ENCODE data around the gene KRT31.
"Not testable (repeated sequence)": the region's sequence is repeated elsewhere in the genome, so short reads cannot be mapped to it uniquely, and the experiment has no call there.

Gene KRT31

GRCh38 chr17:41396996-41397660 is at the start of gene KRT31:
Gene KRT31, minus strand, starts transcription at chr17:41397608. Its CDS starts 69 bp downstream, at chr17:41397539.
- no peak for DNase-seq

GRCh38 chr17:41446806-41447205 is 49.4 kb upstream of the KRT31 start:
- no peak for DNase-seq

DNA sequence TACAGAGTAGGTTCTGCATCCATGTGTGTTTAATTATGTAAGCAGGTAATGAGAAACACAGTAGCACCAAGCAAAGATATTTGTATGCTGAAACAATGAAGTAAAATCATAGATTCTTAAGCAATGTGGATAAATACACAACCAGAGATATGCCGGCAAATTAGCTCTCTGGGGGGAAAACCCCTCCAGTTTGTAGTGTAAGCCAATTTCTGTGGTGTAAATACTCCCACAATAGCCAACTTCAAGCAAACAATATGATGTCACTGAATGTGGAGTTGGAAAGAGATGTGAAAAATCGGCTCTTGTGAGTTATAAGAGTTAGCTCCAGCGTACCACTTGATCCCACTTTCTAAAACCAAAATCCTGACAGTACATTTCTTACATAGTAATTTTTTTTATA is 47.2 kb upstream of the KRT31 start:
- DNase-seq, result no peak

DNA sequence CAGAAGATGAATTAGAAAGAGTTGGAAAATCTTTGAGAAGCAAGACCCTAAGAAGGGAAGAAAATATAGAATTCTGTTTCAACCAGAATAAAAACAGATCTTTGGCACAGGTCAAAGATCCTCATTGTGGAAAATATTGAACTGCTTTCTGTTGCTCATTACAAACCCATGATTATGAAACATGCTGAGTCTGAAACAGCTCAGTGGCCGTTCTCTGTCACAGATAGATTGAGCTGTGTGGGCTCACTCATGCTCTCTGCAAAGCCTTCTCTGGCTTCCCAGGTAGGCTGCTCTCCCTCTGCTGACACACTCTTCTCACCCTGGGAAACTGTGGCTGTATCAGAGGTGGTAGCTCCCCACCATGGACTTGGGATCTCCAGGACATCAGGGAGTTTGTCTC is 46.8 kb upstream of the KRT31 start:
- DNase-seq, result no peak

- no peak for DNase-seq
Measured at GRCh38 chr17:41442739-41443138, 45.3 kb upstream of the KRT31 start.

DNA sequence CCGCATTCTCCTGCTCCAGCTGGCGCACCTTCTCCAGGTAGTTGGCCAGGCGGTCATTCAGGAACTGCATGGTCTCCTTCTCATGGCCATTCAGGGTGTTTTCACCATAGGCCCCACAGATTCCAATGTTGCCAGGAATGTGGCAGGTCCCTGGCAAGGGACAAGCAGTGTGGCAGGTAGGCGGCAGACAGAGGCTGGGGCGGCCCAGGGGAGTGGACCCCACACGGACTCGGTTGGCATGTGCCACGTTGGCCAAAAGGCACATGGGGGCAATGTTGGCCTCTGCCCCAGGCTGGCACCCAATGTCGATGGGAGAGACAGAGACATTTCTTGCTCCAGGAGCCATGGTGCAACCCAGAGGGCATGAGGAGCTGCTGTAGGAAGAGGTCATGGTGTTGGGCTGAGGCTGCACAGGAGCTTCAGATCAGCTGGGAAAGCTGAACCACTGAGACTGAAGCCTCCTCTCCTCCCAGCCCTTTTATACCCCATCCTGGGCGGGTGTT is 43.2 kb upstream of the KRT31 start, which contains the start of gene KRT38:
TSS of gene KRT38 (minus strand) at position 453 of the 503 bp plus-strand sequence. CDS start at position 391, 62 bp downstream.
- no peak for DNase-seq

DNA sequence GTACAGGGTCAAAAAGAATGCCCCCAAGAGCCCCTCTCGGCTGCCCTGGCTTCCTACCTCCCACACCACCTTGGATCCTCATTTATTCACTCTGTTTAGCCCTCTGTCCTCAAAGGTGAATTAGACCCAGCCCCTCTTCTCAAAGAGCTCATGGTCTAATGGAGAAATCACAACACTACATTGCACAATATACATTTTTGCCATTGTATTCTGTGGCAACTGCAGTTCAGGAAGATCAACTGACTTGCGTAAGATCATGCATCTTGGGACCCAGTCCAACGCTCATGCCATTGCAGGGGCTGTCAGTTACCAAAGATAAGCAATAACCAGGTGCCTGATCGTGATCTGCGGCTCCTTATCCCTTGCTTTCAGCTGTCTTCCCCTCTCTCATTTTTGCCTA is 42.0 kb upstream of the KRT31 start:
- no peak for DNase-seq

- no peak for DNase-seq
Measured at GRCh38 chr17:41437769-41438168, 40.4 kb upstream of the KRT31 start.

- DNase-seq, result no peak
Measured at GRCh38 chr17:41437254-41437653, 39.8 kb upstream of the KRT31 start.

GRCh38 chr17:41434415-41434814 is 37.0 kb upstream of the KRT31 start:
- no peak for DNase-seq

GRCh38 chr17:41434005-41434404 is 36.6 kb upstream of the KRT31 start:
- no peak for DNase-seq

DNA sequence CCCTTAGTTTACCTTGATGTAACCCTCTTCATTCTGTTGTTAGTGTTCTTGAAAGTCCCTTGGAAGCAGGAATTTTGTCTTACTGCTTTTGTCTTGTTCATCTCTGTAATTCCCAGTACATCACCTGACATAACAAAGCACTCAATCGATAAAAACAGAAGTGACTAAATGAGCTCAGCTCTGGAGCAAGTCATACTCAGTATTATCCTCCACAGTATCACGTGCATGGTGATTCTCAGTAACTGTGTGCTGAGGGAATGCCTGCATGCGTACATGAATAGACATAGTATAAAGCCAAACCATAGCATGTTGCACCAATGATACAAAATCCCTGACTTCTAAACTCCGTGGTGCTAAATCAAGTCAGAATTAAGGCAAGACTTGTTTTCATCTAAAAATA is 36.2 kb upstream of the KRT31 start:
- DNase-seq, result no peak

DNA sequence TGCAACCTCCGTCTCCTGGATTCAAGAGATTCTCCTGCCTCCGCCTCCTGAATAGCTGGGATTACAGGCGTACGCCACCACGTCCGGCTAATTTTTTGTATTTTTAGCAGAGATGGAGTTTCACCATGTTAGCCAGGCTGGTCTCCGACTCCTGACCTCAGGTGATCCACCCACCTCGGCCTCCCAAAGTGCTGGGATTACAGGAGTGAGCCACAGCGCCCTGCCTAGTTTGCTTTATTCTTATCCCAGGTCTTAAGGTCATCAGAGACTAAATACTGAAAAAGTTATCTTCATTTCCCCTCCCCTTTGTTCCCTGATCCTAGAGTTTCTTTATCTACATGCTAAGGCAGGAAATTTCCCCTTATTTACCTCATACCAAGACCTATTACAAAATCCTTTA is 33.0 kb upstream of the KRT31 start:
- not testable (repeated sequence) for DNase-seq

GRCh38 chr17:41429667-41430066 is 32.3 kb upstream of the KRT31 start:
- no peak for DNase-seq

- DNase-seq, result no peak
Measured at GRCh38 chr17:41428591-41429291, 31.3 kb upstream of the KRT31 start.

GRCh38 chr17:41424111-41424635 is 26.8 kb upstream of the KRT31 start, which contains the start of gene KRT37:
Gene KRT37, minus strand, starts transcription at chr17:41424585. Its CDS starts 62 bp downstream, at chr17:41424523.
- no peak for DNase-seq

DNA sequence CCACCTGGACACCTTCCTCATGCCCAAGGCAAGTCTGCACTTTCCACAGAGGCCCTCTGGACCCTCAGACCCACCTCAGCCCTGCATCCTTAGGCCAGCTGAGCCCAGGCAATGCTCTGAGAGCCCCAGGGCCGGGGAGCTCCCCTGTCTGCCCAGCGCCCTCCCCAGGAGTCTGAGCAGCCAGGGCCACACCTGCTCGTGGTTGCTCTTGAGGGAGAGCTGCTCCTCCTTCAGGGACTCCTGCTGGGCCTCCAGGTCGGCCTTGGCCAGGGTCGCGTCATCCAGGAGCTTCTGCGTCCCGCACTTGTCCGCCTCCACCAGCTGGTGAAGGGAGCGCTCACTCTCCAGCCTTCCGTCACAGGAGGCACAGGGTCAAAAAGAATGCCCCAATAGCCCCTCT is 25.2 kb upstream of the KRT31 start:
- DNase-seq, result not testable (repeated sequence)

GRCh38 chr17:41421617-41422016 is 24.2 kb upstream of the KRT31 start:
- DNase-seq, result no peak

DNA sequence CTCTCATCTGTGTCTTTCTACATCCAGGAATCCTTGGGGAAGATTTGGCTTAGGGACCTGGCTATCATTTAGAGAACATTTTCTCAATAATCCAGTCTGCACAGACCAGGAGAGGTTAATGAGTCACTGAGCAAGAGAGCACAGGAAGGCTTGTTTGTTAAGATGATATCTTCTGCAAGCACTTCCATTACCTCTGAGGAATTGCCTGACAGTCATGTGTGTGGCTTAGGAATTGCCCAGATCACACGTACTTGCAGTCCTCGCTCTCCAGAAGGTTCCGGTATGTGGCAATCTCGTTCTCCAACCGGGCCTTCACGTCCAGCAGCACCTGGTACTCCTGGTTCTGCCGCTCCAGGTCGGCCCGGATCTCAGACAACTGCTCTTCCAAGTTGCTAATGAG is 23.7 kb upstream of the KRT31 start:
- DNase-seq, result no peak

DNA sequence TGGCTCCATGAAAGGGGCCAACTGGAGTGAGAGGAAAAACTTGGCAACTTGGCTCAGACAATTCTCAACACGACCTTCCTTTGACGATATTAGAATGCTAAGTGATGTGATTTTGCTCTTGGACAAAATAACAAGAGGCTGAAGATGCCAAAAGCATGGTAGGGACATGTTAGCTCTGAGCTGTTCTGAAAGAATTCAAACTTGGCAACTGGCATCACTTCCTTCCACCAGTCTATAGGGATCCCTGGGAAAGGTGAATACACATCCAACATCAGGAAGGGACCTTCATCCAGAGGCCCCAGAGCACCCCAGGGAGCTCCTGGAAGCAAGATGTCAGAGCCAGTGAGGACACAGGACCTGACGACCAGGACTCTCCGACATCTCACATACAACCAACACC is 22.7 kb upstream of the KRT31 start:
- DNase-seq, result no peak

- no peak for DNase-seq
Measured at GRCh38 chr17:41419716-41420115, 22.3 kb upstream of the KRT31 start.

- DNase-seq, result no peak
Measured at GRCh38 chr17:41418116-41418860, 20.9 kb upstream of the KRT31 start.

DNA sequence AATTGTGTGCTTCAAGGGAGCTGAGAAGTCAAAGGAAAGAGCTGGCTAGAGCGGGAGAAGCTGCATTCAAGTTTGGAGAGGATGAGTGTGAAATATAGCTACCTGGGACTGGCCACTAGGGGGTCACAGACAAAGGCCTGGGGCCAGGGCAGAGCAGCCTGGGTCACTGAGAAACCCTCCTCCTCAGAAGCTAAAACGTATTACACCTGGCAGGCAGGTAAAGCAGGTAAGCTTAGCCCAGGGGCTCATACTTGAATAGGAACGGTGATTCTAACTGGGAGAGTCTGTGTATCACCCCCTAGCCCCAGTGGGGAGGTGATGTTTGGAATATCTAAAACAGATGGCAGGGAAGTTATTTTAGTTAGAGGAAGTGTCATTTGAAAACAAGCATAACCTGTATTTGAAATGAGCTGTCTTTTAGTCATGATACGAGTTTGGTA is 20.2 kb upstream of the KRT31 start:
- no peak for DNase-seq

Measured in GOT3 (cell line).